Hematopoietic multipotent progenitor cell treated with erythropoietin and hydrocortisone succinate and interleukin-3 and kit ligand, for 8 days (in vitro differentiated cells): ENCODE results near the gene GRAMD1A.
A peak's percentile ranks its signal among the peaks of the same experiment; 100 is the strongest.
"Not testable (repeated sequence)": the region's sequence is repeated elsewhere in the genome, so short reads cannot be mapped to it uniquely, and the experiment has no call there.

Experiments used
- DNase-seq: peaks from one replicate; pipeline ENCODE4 v3.0.0-alpha.2; 2015

The GRAMD1A gene

GRCh38 chr19:35021596-35021995, 21.5 kb downstream of the GRAMD1A start:
- DNase-seq = no peak

GRCh38 chr19:35022460-35022859, 22.3 kb downstream of the GRAMD1A start:
- DNase-seq = no peak

DNA sequence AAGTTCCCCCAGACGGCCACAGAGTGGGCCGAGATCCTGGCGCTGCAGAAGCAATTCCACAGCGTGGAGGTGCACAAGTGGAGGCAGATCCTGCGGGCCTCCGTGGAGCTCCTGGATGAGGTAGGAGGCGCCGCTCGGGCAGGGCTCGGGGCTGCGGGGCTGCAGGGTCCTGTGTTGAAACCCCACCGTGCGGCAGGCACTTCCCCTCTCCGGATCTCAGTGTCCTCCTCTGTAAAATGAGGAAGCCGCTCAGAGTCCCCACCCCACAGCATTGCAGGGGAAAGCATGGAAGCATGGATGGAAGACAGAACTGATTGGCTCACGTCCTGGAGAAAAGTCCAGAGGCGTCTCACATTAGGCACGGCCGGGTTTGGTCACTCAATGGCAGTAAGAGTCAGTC, 23.3 kb downstream of the GRAMD1A start:
- DNase-seq = no peak

- DNase-seq = no peak
Observed at GRCh38 chr19:35024095-35024494, 24.0 kb downstream of the GRAMD1A start.

GRCh38 chr19:35025969-35026368, 25.8 kb downstream of the GRAMD1A start:
- DNase-seq = no peak

DNA sequence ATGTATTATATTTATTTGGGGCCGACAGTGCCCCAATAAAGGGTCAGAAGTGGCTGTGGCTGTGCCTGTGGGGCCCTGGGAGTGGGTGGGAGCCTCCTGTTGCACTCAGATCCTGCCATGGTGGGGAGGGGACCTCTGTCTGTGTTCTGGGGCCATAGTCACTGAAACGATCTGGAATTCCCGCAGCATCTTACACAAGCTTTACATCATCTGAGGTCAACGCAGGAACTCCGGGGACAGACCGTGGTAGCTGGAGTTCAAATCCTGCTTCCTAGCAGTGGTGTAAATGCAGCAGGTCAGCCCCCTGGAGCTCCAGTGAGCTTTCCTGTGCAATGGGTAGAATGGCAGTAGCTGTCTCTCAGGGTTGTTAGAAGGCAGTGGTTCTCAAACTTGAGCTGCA, 26.3 kb downstream of the GRAMD1A start:
- no peak for DNase-seq

GRCh38 chr19:35027009-35027408, 26.9 kb downstream of the GRAMD1A start:
- DNase-seq = no peak

- no peak for DNase-seq
Observed at GRCh38 chr19:35027851-35028599, 27.9 kb downstream of the GRAMD1A start.

GRCh38 chr19:35028600-35028885, 28.4 kb downstream of the GRAMD1A start:
- not testable (repeated sequence) for DNase-seq

- not testable (repeated sequence) for DNase-seq
Observed at GRCh38 chr19:35029275-35029736, 29.2 kb downstream of the GRAMD1A start.

- DNase-seq = no peak
Observed at GRCh38 chr19:35029737-35030256, 29.7 kb downstream of the GRAMD1A start.

DNA sequence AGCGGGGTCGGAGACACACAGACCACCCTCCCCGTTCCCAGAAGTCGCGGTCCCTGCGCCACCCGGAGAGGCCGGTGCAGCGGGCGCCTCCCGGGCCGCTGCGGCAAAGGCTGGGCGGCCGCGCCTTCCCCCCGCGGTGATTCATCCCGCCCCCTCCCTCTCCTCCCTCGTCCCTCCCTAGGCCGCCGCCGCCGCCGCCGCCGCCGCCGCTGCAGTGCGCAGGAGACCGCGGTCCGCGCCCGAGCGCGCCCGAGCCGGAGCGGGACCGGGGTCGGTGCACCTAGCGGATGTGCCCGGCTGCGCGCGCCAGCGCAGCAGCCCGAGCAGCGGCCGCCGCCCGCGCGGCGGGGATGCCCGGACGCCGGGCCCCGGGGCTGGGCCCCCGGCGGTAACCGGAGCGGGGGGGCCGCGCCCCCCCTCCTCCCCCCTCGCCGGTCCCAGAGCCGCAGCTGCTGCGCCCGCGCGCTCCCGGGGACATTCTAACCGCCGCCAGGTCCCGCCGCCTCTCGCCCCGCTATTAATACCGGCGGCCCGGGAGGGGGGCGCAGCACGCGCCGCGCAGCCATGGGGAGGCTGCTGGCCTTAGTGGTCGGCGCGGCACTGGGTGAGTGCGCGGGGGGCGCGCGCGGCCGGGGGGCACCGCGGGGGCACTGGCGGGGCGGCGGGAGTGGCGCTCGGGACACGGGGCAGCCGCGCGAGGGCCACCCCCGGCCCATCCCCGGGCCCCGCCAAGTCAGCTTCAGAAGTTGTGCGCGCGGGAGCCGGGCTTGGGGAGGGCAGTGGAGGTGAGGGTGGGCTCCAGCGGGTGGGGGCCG, 30.3 kb downstream of the GRAMD1A start, which contains the start of gene SCN1B:
Gene SCN1B, plus strand, starts transcription at position 214 of the 815 bp plus-strand sequence. Its CDS starts 351 bp downstream, at position 565.
- peak; percentile 34 for DNase-seq

GRCh38 chr19:35031072-35031881, 31.2 kb downstream of the GRAMD1A start:
- no peak for DNase-seq

DNA sequence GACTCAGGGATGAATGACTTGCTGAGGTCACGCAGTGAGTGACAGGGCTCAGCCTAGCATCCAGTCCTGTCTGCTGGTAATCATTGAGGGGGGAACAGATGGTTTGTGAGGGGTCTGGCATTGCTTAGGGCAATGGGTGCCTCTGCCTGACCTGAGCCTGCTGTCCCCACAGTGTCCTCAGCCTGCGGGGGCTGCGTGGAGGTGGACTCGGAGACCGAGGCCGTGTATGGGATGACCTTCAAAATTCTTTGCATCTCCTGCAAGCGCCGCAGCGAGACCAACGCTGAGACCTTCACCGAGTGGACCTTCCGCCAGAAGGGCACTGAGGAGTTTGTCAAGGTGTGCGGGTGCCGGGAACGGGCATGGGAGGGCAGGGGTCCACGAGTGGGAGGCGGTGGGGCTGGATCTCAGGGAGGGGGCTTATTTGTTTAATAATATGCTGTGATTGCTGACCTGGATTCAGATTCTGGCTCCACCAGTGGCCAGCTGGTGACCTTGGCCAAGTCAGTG, 32.3 kb downstream of the GRAMD1A start:
- no peak for DNase-seq

DNA sequence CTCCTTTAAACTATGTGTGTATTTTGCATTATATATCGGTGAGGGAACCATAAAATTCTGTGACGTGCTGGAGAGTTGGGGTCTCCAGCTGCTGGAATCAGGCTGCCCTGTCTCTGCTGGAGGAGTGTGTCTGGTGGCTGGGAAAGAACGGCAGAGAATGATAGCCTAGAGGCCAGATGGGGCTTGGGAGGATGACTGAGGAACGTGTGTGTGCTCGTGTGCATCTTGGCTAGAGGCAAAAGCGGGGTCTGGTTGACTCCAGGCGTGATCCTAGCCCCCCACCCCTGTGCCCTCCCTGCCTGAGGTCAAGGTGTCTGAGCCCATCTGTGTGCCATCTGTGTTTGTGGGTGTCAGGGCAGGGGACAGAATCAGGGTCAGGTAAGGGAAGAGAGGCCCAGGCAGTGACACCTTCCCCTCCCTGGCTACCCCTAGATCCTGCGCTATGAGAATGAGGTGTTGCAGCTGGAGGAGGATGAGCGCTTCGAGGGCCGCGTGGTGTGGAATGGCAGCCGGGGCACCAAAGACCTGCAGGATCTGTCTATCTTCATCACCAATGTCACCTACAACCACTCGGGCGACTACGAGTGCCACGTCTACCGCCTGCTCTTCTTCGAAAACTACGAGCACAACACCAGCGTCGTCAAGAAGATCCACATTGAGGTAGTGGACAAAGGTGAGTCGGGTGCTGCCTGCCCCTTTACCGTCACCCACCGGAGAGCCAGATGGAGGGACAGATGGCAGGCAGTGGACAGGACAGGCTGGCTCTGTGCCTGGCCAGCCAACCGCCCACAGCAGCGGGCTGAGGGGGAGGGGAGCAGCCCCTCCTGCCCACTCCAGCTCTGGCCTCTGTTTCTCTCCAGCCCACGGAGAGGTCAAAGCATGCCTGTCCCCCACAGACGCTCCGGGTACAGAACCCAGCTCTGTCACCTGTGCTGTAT, 33.2 kb downstream of the GRAMD1A start:
- DNase-seq = no peak

- DNase-seq = no peak
Observed at GRCh38 chr19:35034005-35034502, 33.9 kb downstream of the GRAMD1A start.

GRCh38 chr19:35034588-35035382, 34.7 kb downstream of the GRAMD1A start:
- DNase-seq = no peak

- DNase-seq = no peak
Observed at GRCh38 chr19:35037716-35038622, 37.8 kb downstream of the GRAMD1A start.
